G401 (cell line): ENCODE results near the gene ADAMTS16. TPM values are rescaled to one million over a fixed set of nuclear protein-coding genes. Genes with fewer than 3 reads are reported as not detected.
A peak's percentile ranks its signal among the peaks of the same experiment; 100 is the strongest.

Experiments used
- DNase-seq: peaks from one replicate; pipeline ENCODE4 v3.0.0-alpha.2; 2015; ENCODE audit warnings: low spot score
- in situ Hi-C: cut with HindIII; loops from 2 replicates; pipeline ENCODE4 v1.10.0; 2016; ENCODE audit warnings: low sequenced_read_pairs, mixed read lengths
- total RNA-seq: library from RNA; depleted of rRNA; stranded (reverse); fragments of >200 nt; shearing (Covaris generic); gene quantifications from 2 replicates; pipeline ENCODE4 v1.2.3, GENCODE V29; 2014

ADAMTS16 gene
- total RNA-seq, 1 experiment from 2014 or later, result not detected

GRCh38 chr5:5273398-5273797, 133.3 kb downstream of the ADAMTS16 start:
- in situ Hi-C loops, result no loop called here
- no peak for DNase-seq

GRCh38 chr5:5273976-5274375, 133.8 kb downstream of the ADAMTS16 start:
- in situ Hi-C loops, result no loop called here
- DNase-seq, result no peak

- no peak for DNase-seq
- in situ Hi-C loops, result no loop called here
Observed at GRCh38 chr5:5275211-5275610, 135.1 kb downstream of the ADAMTS16 start.

GRCh38 chr5:5276430-5276829, 136.3 kb downstream of the ADAMTS16 start:
- in situ Hi-C loops, result no loop called here
- DNase-seq, result no peak

- in situ Hi-C loops, result no loop called here
- DNase-seq, result no peak
Observed at GRCh38 chr5:5276951-5277517, 136.9 kb downstream of the ADAMTS16 start.

GRCh38 chr5:5278201-5278814, 138.2 kb downstream of the ADAMTS16 start:
- DNase-seq, result no peak
- in situ Hi-C loops, result no loop called here

GRCh38 chr5:5278815-5279381, 138.8 kb downstream of the ADAMTS16 start:
- in situ Hi-C loops, result no loop called here
- peak; percentile 80 for DNase-seq

- DNase-seq, result no peak
Observed at GRCh38 chr5:5285906-5286305, 145.8 kb downstream of the ADAMTS16 start.

GRCh38 chr5:5287419-5287818, 147.3 kb downstream of the ADAMTS16 start:
- in situ Hi-C loops, result no loop called here
- no peak for DNase-seq

More at GRCh38 chr5:5285906-5286305, 145.8 kb downstream of the ADAMTS16 start:
- in situ Hi-C loops, result no loop called here

- no peak for DNase-seq
- in situ Hi-C loops, result no loop called here
Observed at GRCh38 chr5:5288201-5288600, 148.1 kb downstream of the ADAMTS16 start.

- DNase-seq, result no peak
- in situ Hi-C loops, result no loop called here
Observed at GRCh38 chr5:5289537-5289936, 149.4 kb downstream of the ADAMTS16 start.

GRCh38 chr5:5290674-5291334, 150.7 kb downstream of the ADAMTS16 start:
- in situ Hi-C loops, result no loop called here
- DNase-seq, result no peak

GRCh38 chr5:5291357-5291756, 151.2 kb downstream of the ADAMTS16 start:
- in situ Hi-C loops, result no loop called here

GRCh38 chr5:5293029-5293428, 152.9 kb downstream of the ADAMTS16 start:
- in situ Hi-C loops, result no loop called here
- DNase-seq, result no peak

More at GRCh38 chr5:5291357-5291756, 151.2 kb downstream of the ADAMTS16 start:
- no peak for DNase-seq

GRCh38 chr5:5294429-5294828, 154.3 kb downstream of the ADAMTS16 start:
- no peak for DNase-seq
- in situ Hi-C loops, result no loop called here

- in situ Hi-C loops, result no loop called here
- peak; percentile 98 for DNase-seq
Observed at GRCh38 chr5:5295351-5295750, 155.2 kb downstream of the ADAMTS16 start.

- in situ Hi-C loops, result no loop called here
- DNase-seq, result peak; percentile 68
Observed at GRCh38 chr5:5296051-5296450, 155.9 kb downstream of the ADAMTS16 start.

GRCh38 chr5:5297432-5298067, 157.4 kb downstream of the ADAMTS16 start:
- in situ Hi-C loops, result no loop called here
- DNase-seq, result peak; percentile 70

- DNase-seq, result peak; percentile 74
- in situ Hi-C loops, result no loop called here
Observed at GRCh38 chr5:5298068-5298633, 158.0 kb downstream of the ADAMTS16 start.
